Vagina (tissue), 2 donors: Measurements from ENCODE around the gene MMP2. TPM values are rescaled to one million over a fixed set of nuclear protein-coding genes. Genes with fewer than 3 reads are reported as not detected.

Experiments
- DNase-seq, 2 donors: peaks; one replicate each; pipeline ENCODE4 v3.0.0-alpha.2; 2017; ENCODE audit errors: extremely low spot score in 2 of 2
- H3K27ac ChIP-seq: fragments of 200-600 bp; sonication (generic); one replicate; pipeline ENCODE4 v1.5.1; 2019
- H3K27me3 ChIP-seq: fragments of 200-600 bp; sonication (generic); one replicate; pipeline ENCODE4 v1.5.1; 2019
- H3K36me3 ChIP-seq, 2 donors: fragments of 200-600 bp; sonication (generic); one replicate each; pipeline ENCODE4 v1.5.1; 2017 to 2019
- H3K4me1 ChIP-seq: fragments of 200-600 bp; sonication (generic); one replicate; pipeline ENCODE4 v1.5.1; 2019
- H3K4me3 ChIP-seq, 2 donors: fragments of 200-600 bp; sonication (generic); 1 replicate in 1 of 2; 2 replicates in 1 of 2; pipeline ENCODE4 v1.5.1; 2016 to 2019
- H3K9me3 ChIP-seq: fragments of 200-600 bp; sonication (generic); one replicate; pipeline ENCODE4 v1.5.1; 2019
- CTCF ChIP-seq, 3 experiments: fragments of 450-650 bp in 2 of 3; fragments of 200-600 bp in 1 of 3; sonication (generic) in 1 of 3; IDR thresholded peaks; one replicate each; pipeline ENCODE4 v1.5.1; 2017 to 2019; ENCODE audit warnings: antibody characterized with exemption in 3 of 3, mild to moderate bottlenecking in 2 of 3, moderate library complexity in 2 of 3
- POLR2A ChIP-seq, 2 donors: fragments of 450-650 bp; IDR thresholded peaks; one replicate each; pipeline ENCODE4 v1.6.1; 2017; ENCODE audit warnings: antibody characterized with exemption in 2 of 2, mild to moderate bottlenecking in 2 of 2, moderate library complexity in 2 of 2
- POLR2AphosphoS5 ChIP-seq, 2 donors: sonication (generic); formaldehyde crosslinking; IDR thresholded peaks; one replicate each; pipeline ENCODE4 v1.9.0; 2017; ENCODE audit warnings: antibody characterized with exemption in 2 of 2, mild to moderate bottlenecking in 2 of 2, low read depth in 1 of 2; ENCODE audit not compliant: insufficient read depth in 1 of 2
- intact Hi-C: fragments of 100-400 bp; cut with DNase I; formaldehyde crosslinking; loops from one replicate; pipeline ENCODE4 v1.15.1; 2023
- total RNA-seq: library from RNA; depleted of rRNA; stranded (reverse); fragments of >200 nt; gene quantifications from one replicate; pipeline ENCODE4 v1.2.3, GENCODE V29; 2016

MMP2 gene
- total RNA-seq, 1 donor from 2014 or later, result 296 TPM

- intact Hi-C loops, result no loop called here
- Histone ChIP-seq H3K9me3 (no peaks in the 10 kb centered on the region), H3K36me3 (no peaks in the 10 kb centered on the region), H3K4me3 (no peak overlapping the region), H3K27me3 (no peaks in the 10 kb centered on the region), H3K27ac (no peak overlapping the region), H3K4me1 (peaks cover 11% of the 10 kb centered on the region)
- DNase-seq, result no peak
- TF ChIP-seq POLR2A (IDR thresholded peaks at IDR 0.05) (no peak), POLR2AphosphoS5 (IDR thresholded peaks at IDR 0.05; ENCODE audit: insufficient read depth in 1 of 2, low read depth in 1 of 2) (no peak), CTCF (IDR thresholded peaks at IDR 0.05) (no peak)
Measured at GRCh38 chr16:55436587-55436986, 42.4 kb upstream of the MMP2 start.

DNA sequence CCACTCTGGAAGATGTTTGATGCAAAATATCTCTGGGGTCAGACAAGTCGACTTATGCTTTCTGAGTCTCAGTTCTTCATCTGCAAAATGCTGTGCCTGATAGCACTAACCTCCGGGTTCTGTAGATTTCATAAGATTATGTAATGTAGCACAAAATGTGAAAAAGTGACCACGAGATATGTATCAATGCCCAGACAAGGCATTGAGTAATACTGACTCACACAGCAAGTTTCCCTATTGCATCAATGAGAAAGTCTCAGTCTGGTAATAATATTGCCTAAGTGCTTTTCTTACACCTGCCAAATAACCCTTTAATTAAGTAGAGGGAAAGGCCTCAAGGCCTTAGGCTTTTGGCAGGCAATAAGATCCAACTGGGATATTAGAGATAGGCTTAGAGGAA, 41.4 kb upstream of the MMP2 start:
- TF ChIP-seq CTCF (IDR thresholded peaks at IDR 0.05), result no peak
- peak; percentile 19 to 85 for TF ChIP-seq POLR2AphosphoS5 (IDR thresholded peaks at IDR 0.05; ENCODE audit: insufficient read depth in 1 of 2, low read depth in 1 of 2)
- no peak for TF ChIP-seq POLR2A (IDR thresholded peaks at IDR 0.05)
- H3K9me3 ChIP-seq, result no peaks in the 10 kb centered on the region
- intact Hi-C loops, result no loop called here
- H3K27me3 ChIP-seq, result no peaks in the 10 kb centered on the region
- H3K27ac ChIP-seq, result peak overlapping the region; percentile 27
- no peaks in the 10 kb centered on the region for H3K36me3 ChIP-seq
- H3K4me3 ChIP-seq, result no peak overlapping the region
- peaks cover 11% of the 10 kb centered on the region for H3K4me1 ChIP-seq
- DNase-seq, result no peak

DNA sequence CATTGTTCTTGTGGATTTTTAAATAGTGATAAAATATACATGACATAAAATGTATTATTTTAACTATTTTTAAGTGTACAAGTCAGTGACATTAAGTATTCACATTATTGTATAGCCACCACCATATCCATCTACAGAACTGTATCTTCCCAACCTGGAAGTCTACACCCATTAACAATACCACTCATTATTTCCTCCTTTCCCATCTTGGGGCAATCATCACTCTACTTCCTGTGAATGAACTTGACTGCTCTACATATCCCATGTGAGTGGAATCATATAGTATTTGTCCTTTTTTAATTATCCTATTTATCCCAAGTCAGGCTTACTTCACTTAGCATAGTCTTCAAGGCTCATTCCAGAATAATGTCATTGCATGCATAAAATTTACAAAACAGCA, 40.7 kb upstream of the MMP2 start:
- no peak overlapping the region for H3K4me3 ChIP-seq
- H3K36me3 ChIP-seq, result no peaks in the 10 kb centered on the region
- intact Hi-C loops, result no loop called here
- H3K9me3 ChIP-seq, result no peaks in the 10 kb centered on the region
- H3K27me3 ChIP-seq, result no peaks in the 10 kb centered on the region
- H3K4me1 ChIP-seq, result peaks cover 11% of the 10 kb centered on the region
- no peak for DNase-seq
- TF ChIP-seq POLR2A (IDR thresholded peaks at IDR 0.05), result no peak
- no peak for TF ChIP-seq POLR2AphosphoS5 (IDR thresholded peaks at IDR 0.05; ENCODE audit: insufficient read depth in 1 of 2, low read depth in 1 of 2)
- H3K27ac ChIP-seq, result peak overlapping the region; percentile 27

GRCh38 chr16:55439101-55439690, 39.8 kb upstream of the MMP2 start:
- Histone ChIP-seq H3K9me3 (no peaks in the 10 kb centered on the region), H3K27ac (no peak overlapping the region), H3K36me3 (no peaks in the 10 kb centered on the region), H3K4me3 (no peak overlapping the region), H3K27me3 (no peaks in the 10 kb centered on the region), H3K4me1 (peaks cover 11% of the 10 kb centered on the region)
- intact Hi-C loops, result no loop called here
- no peak for DNase-seq
- TF ChIP-seq CTCF (IDR thresholded peaks at IDR 0.05) (no peak), POLR2A (IDR thresholded peaks at IDR 0.05) (no peak), POLR2AphosphoS5 (IDR thresholded peaks at IDR 0.05; ENCODE audit: insufficient read depth in 1 of 2, low read depth in 1 of 2) (peak in 1 of 2 donors; percentile 65)

DNA sequence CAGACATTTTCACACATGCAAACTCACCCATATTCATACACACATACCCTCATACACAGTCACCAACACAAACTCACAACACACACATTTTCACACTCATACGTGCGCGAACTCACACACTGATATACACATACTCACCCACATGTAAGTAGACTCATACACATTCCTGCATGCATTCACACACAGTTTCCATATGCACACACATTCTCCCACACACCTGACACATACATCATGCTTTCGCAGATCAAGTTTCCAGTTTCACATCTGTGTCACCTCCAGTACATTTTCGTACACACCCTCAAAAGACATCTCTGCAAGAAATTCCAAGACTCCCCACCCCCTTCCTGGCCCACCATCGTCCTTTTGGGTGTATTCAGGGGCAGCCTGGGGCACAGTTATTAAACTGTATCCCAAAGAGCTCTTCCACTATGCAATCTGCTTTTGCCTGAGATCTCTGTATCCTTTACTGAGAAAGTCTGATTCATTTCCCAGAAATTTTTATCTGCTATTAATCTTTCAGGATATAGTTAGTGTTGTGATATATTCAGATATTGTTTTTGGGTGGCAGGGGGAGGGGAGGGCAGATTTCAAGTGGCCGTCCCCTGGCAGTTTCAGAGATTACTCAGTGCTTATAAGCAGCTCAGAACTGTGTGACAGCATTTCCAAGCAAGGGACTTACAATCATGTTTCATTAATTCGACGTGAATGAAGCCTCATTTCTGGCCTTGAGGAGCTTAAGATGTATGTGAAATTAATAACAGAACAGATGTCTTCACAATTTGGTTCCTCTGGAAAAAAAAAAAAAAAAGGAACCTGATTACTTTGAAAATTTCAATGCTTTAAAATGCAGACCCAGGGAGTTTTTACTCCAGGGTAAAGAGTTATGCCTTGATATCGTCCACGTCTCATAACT, 35.3 kb upstream of the MMP2 start:
- DNase-seq, result no peak
- no peak for TF ChIP-seq POLR2AphosphoS5 (IDR thresholded peaks at IDR 0.05; ENCODE audit: insufficient read depth in 1 of 2, low read depth in 1 of 2)
- no peak for TF ChIP-seq CTCF (IDR thresholded peaks at IDR 0.05)
- no peak for TF ChIP-seq POLR2A (IDR thresholded peaks at IDR 0.05)
- Histone ChIP-seq H3K36me3 (no peaks in the 10 kb centered on the region), H3K4me1 (no peaks in the 10 kb centered on the region), H3K9me3 (no peaks in the 10 kb centered on the region), H3K27me3 (no peaks in the 10 kb centered on the region), H3K27ac (no peak overlapping the region), H3K4me3 (no peak overlapping the region)
- intact Hi-C loops, result no loop called here
